ENCODE measurements around the gene GALNT6. TPM values are rescaled to one million over a fixed set of nuclear protein-coding genes. Genes with fewer than 3 reads are reported as not detected.
A peak's percentile ranks its signal among the peaks of the same experiment; 100 is the strongest.

The GALNT6 gene
- total and polyA plus RNA-seq, 2 experiments from 2014 or later, result 4.3 to 9.4 TPM

- no peaks in the 10 kb centered on the region for H3K36me3 ChIP-seq (ENCODE audit: low read depth)
- no peaks in the 10 kb centered on the region for H3K27me3 ChIP-seq (replicated peaks; ENCODE audit: insufficient read depth)
- no peaks in the 10 kb centered on the region for H3K9me3 ChIP-seq (ENCODE audit: low read depth)
- peaks cover 10% of the 10 kb centered on the region for H3F3A ChIP-seq (ENCODE audit: insufficient read depth)
- H4K20me1 ChIP-seq (ENCODE audit: insufficient read depth), result no peaks in the 10 kb centered on the region
- peaks cover 13% of the 10 kb centered on the region for H3K4me1 ChIP-seq (ENCODE audit: insufficient read depth)
- H3K4me3 ChIP-seq, result no peak overlapping the region
- no peak overlapping the region for H3K9ac ChIP-seq
- 67 to 86% methylated on average over 6 to 7 of the region's 7 CpGs for WGBS, 2 experiments (ENCODE audit: low coverage in 1 of 2, low lambda C conversion rate in 2 of 2, missing lambda C conversion rate in 2 of 2)
- H2AFZ ChIP-seq, result no peak overlapping the region
- H3K9me2 ChIP-seq (ENCODE audit: insufficient read depth), result no peaks in the 10 kb centered on the region
- peak; percentile 28 for DNase-seq
- no peak overlapping the region for H3K4me2 ChIP-seq (ENCODE audit: unreplicated experiment)
- in situ Hi-C loops (cut with MboI), result loop anchor here (10.0 kb wide), 2 partner anchors 81 to 301 kb away; partner anchors contain the start of gene LETMD1
- H3K27ac ChIP-seq, result no peak overlapping the region
- TF ChIP-seq EZH2 (IDR thresholded peaks at IDR 0.05; ENCODE audit: insufficient read depth, poor library complexity, severe bottlenecking) (no peak), EZH2phosphoT487 (IDR thresholded peaks at IDR 0.05; ENCODE audit: insufficient read depth, low read depth) (no peak)
- H3K79me2 ChIP-seq (ENCODE audit: insufficient read depth), result no peaks in the 10 kb centered on the region
Observed at GRCh38 chr12:51345681-51346080, 45.5 kb downstream of the GALNT6 start.

DNA sequence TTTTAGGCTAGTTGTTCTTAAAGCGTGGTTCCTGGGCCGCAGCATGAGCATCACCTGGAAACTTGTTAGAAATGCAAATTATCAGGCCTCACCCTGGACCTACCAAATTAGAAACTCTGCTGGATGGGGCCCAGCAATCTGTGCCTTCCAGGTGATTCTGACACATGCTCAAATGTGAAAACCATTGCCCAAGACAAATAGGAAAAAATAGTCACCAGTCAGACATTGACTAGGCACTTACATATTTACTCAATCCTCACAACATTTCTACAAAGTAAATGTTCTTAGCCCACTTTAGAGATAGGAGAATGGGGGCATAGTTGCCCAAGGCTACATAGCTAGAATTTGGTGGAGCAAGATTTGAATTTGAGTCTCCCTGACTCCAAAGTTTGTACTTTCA lies 48.0 kb downstream of the GALNT6 start:
- Histone ChIP-seq H3K79me2 (ENCODE audit: insufficient read depth) (no peaks in the 10 kb centered on the region), H3K9me2 (ENCODE audit: insufficient read depth) (no peaks in the 10 kb centered on the region), H3K36me3 (ENCODE audit: low read depth) (no peaks in the 10 kb centered on the region), H3K9ac (no peak overlapping the region), H3K9me3 (ENCODE audit: low read depth) (no peaks in the 10 kb centered on the region), H4K20me1 (ENCODE audit: insufficient read depth) (no peaks in the 10 kb centered on the region), H3K4me1 (ENCODE audit: insufficient read depth) (no peaks in the 10 kb centered on the region), H3K27me3 (replicated peaks; ENCODE audit: insufficient read depth) (no peaks in the 10 kb centered on the region), H2AFZ (no peak overlapping the region), H3F3A (ENCODE audit: insufficient read depth) (no peaks in the 10 kb centered on the region), H3K4me3 (no peak overlapping the region), H3K4me2 (ENCODE audit: unreplicated experiment) (no peak overlapping the region), H3K27ac (no peak overlapping the region)
- no peak for DNase-seq
- 88 to 90% methylated on average over 2 of the region's 2 CpGs for WGBS, 2 experiments (ENCODE audit: low coverage in 1 of 2, low lambda C conversion rate in 2 of 2, missing lambda C conversion rate in 2 of 2)
- TF ChIP-seq EZH2 (IDR thresholded peaks at IDR 0.05; ENCODE audit: insufficient read depth, poor library complexity, severe bottlenecking) (no peak), EZH2phosphoT487 (IDR thresholded peaks at IDR 0.05; ENCODE audit: insufficient read depth, low read depth) (no peak)
- in situ Hi-C loops (cut with MboI), result loop anchor here (10.0 kb wide), 2 partner anchors 78 to 298 kb away; partner anchors contain the start of gene LETMD1

DNA sequence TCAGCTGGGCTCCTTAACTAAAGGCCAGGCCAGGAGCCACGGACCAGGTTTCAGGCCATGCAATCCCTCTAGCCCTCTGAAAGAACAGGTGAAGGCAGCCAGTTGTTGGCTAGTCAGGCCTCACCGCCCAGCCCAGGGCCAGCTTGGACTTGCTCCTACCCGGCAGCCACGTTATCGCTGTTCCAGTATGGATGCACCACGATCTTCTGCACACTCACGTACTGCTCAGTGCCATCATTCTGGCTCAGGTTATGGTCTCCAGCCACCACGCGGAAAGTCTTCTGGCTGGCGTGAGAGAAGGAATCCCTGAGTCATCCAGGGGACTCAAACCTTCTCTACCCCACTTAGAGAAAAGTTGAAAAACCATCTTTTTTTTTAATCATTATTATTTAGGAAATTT lies 48.8 kb downstream of the GALNT6 start:
- no peak for DNase-seq
- TF ChIP-seq EZH2 (IDR thresholded peaks at IDR 0.05; ENCODE audit: insufficient read depth, poor library complexity, severe bottlenecking) (no peak), EZH2phosphoT487 (IDR thresholded peaks at IDR 0.05; ENCODE audit: insufficient read depth, low read depth) (no peak)
- H3K4me1 ChIP-seq (ENCODE audit: insufficient read depth), result no peaks in the 10 kb centered on the region
- no peaks in the 10 kb centered on the region for H4K20me1 ChIP-seq (ENCODE audit: insufficient read depth)
- no peaks in the 10 kb centered on the region for H3F3A ChIP-seq (ENCODE audit: insufficient read depth)
- H3K4me3 ChIP-seq, result no peak overlapping the region
- H3K79me2 ChIP-seq (ENCODE audit: insufficient read depth), result no peaks in the 10 kb centered on the region
- H3K9me2 ChIP-seq (ENCODE audit: insufficient read depth), result no peaks in the 10 kb centered on the region
- no peak overlapping the region for H2AFZ ChIP-seq
- in situ Hi-C loops (cut with MboI), result loop anchor here (10.0 kb wide), 2 partner anchors 78 to 298 kb away; partner anchors contain the start of gene LETMD1
- H3K9ac ChIP-seq, result no peak overlapping the region
- H3K4me2 ChIP-seq (ENCODE audit: unreplicated experiment), result no peak overlapping the region
- no peaks in the 10 kb centered on the region for H3K36me3 ChIP-seq (ENCODE audit: low read depth)
- H3K27ac ChIP-seq, result no peak overlapping the region
- WGBS, 2 experiments (ENCODE audit: low coverage in 1 of 2, low lambda C conversion rate in 2 of 2, missing lambda C conversion rate in 2 of 2), result 85% methylated on average over 10 of the region's 10 CpGs
- no peaks in the 10 kb centered on the region for H3K27me3 ChIP-seq (replicated peaks; ENCODE audit: insufficient read depth)
- no peaks in the 10 kb centered on the region for H3K9me3 ChIP-seq (ENCODE audit: low read depth)

GRCh38 chr12:51341251-51342007 lies 49.8 kb downstream of the GALNT6 start:
- Histone ChIP-seq H3K27ac (no peak overlapping the region), H3K4me1 (ENCODE audit: insufficient read depth) (no peaks in the 10 kb centered on the region), H3K9ac (peak overlapping the region; percentile 29; the same call in 1 of the 2 replicates), H3K4me3 (peak overlapping the region; percentile 43), H2AFZ (peak overlapping the region; percentile 79), H3K27me3 (replicated peaks; ENCODE audit: insufficient read depth) (no peaks in the 10 kb centered on the region), H3K4me2 (ENCODE audit: unreplicated experiment) (peak overlapping the region; percentile 45), H3K36me3 (ENCODE audit: low read depth) (no peaks in the 10 kb centered on the region), H3K9me3 (ENCODE audit: low read depth) (no peaks in the 10 kb centered on the region), H3K79me2 (ENCODE audit: insufficient read depth) (no peaks in the 10 kb centered on the region), H3K9me2 (ENCODE audit: insufficient read depth) (no peaks in the 10 kb centered on the region), H3F3A (ENCODE audit: insufficient read depth) (no peaks in the 10 kb centered on the region), H4K20me1 (ENCODE audit: insufficient read depth) (no peaks in the 10 kb centered on the region)
- 39 to 42% methylated on average over 9 of the region's 9 CpGs for WGBS, 2 experiments (ENCODE audit: low coverage in 1 of 2, low lambda C conversion rate in 2 of 2, missing lambda C conversion rate in 2 of 2)
- DNase-seq, result peak; percentile 77
- in situ Hi-C loops (cut with MboI), result loop anchor here (10.0 kb wide), 2 partner anchors 77 to 297 kb away; partner anchors contain the start of gene LETMD1
- TF ChIP-seq EZH2phosphoT487 (IDR thresholded peaks at IDR 0.05; ENCODE audit: insufficient read depth, low read depth) (no peak), EZH2 (IDR thresholded peaks at IDR 0.05; ENCODE audit: insufficient read depth, poor library complexity, severe bottlenecking) (no peak)

Measured in GM23248 (cell line).